H1 (cell line): ENCODE measurements around the gene SCAMP2. TPM values are rescaled to one million over a fixed set of nuclear protein-coding genes. Genes with fewer than 3 reads are reported as not detected.

Experiments used
- CTCF ChIA-PET: fragments of 300-600 bp; sonication (Branson Sonifier 250); formaldehyde crosslinking; loops from one replicate; lab custom pipeline; 2021; ENCODE audit not compliant: partially characterized antibody; lab: Charles Lee
- POLR2A ChIA-PET: fragments of 300-600 bp; sonication (Branson Sonifier 250); formaldehyde crosslinking; loops from one replicate; lab custom pipeline; 2021; ENCODE audit warnings: inconsistent platforms; ENCODE audit not compliant: partially characterized antibody; lab: Charles Lee
- DNase-seq, 2 experiments: peaks; one replicate each; pipeline versions ENCODE4 v3.0.0 to v3.0.0-alpha.2; 2010 to 2022; ENCODE audit warnings: low spot score in 2 of 2, low read depth in 1 of 2, mixed read lengths in 1 of 2
- FAIRE-seq: peaks from 2 replicates; lab custom pipeline; 2011; peaks lifted over from hg19 to GRCh38; lab: Jason Lieb, UNC
- H2AFZ ChIP-seq: 2 replicates; pipeline ENCODE4 v1.8.1; 2012; ENCODE audit warnings: low read length, inconsistent platforms
- H2AK5ac ChIP-seq: 2 replicates; pipeline ENCODE4 v1.6.1; 2013; ENCODE audit warnings: low read depth, low read length
- H2BK120ac ChIP-seq: replicated peaks from 2 replicates; pipeline ENCODE3; 2013; ENCODE audit warnings: low read depth, low read length, inconsistent platforms
- H2BK12ac ChIP-seq: 2 replicates; pipeline ENCODE4 v1.6.1; 2013; ENCODE audit warnings: low read depth, low read length
- H2BK15ac ChIP-seq: 2 replicates; pipeline ENCODE4 v1.6.1; 2013; ENCODE audit warnings: low read length
- H2BK20ac ChIP-seq: 2 replicates; pipeline ENCODE4 v1.6.1; 2013; ENCODE audit warnings: low read length
- H2BK5ac ChIP-seq: 2 replicates; pipeline ENCODE4 v1.6.1; 2013; ENCODE audit warnings: low read depth, low read length
- H3K14ac ChIP-seq: 2 replicates; pipeline ENCODE4 v1.6.1; 2013; ENCODE audit warnings: inconsistent platforms; ENCODE audit not compliant: insufficient read length
- H3K18ac ChIP-seq: 2 replicates; pipeline ENCODE4 v1.6.1; 2013; ENCODE audit warnings: low read length; ENCODE audit errors: extremely low read depth
- H3K23ac ChIP-seq: 2 replicates; pipeline ENCODE4 v1.6.1; 2013; ENCODE audit warnings: inconsistent platforms; ENCODE audit not compliant: insufficient read length
- H3K23me2 ChIP-seq: 2 replicates; pipeline ENCODE4 v1.6.1; 2013; ENCODE audit warnings: low read depth, low read length
- H3K27ac ChIP-seq: 2 replicates; pipeline ENCODE4 v1.6.1; 2011; ENCODE audit warnings: low read depth, low read length, inconsistent platforms
- H3K27me3 ChIP-seq, 4 experiments: replicated peaks in 1 of 4; 1 replicate in 1 of 4; 2 replicates in 3 of 4; pipeline versions ENCODE4 v1.6.1 to v1.8.1; 2011 to 2013; ENCODE audit warnings: low read length in 3 of 4, mild to moderate bottlenecking in 3 of 4, inconsistent platforms in 2 of 4, mixed read lengths in 2 of 4, moderate library complexity in 1 of 4; ENCODE audit not compliant: control insufficient read depth in 3 of 4, insufficient read depth in 3 of 4; ENCODE audit errors: extremely low read depth in 1 of 4
- H3K36me3 ChIP-seq, 4 experiments: 2 replicates each; pipeline versions ENCODE4 v1.6.1 to v1.8.1; 2011 to 2013; ENCODE audit warnings: mild to moderate bottlenecking in 4 of 4, low read length in 3 of 4, moderate library complexity in 2 of 4, control low read depth in 1 of 4, inconsistent platforms in 1 of 4; ENCODE audit not compliant: insufficient read depth in 4 of 4, control insufficient read depth in 2 of 4
- H3K4ac ChIP-seq: replicated peaks from 2 replicates; pipeline ENCODE3; 2013; ENCODE audit warnings: low read length, low read depth, mixed read lengths, inconsistent platforms; ENCODE audit not compliant: insufficient read length
- H3K4me1 ChIP-seq, 4 experiments: replicated peaks in 1 of 4; 1 replicate in 1 of 4; 2 replicates in 3 of 4; pipeline versions ENCODE4 v1.6.1 to v1.8.1; 2011 to 2013; ENCODE audit warnings: low read length in 3 of 4, inconsistent platforms in 2 of 4, mixed read lengths in 1 of 4; ENCODE audit not compliant: insufficient read depth in 4 of 4, control insufficient read depth in 3 of 4
- H3K4me2 ChIP-seq, 2 experiments: 2 replicates each; pipeline versions ENCODE4 v1.6.1 to v1.8.1; 2011 to 2013; ENCODE audit warnings: low read depth in 2 of 2, low read length in 2 of 2, control low read depth in 1 of 2, inconsistent platforms in 1 of 2, mild to moderate bottlenecking in 1 of 2; ENCODE audit not compliant: insufficient read depth in 1 of 2
- H3K4me3 ChIP-seq, 4 experiments: fragments of 200-600, 300-600 bp in 1 of 4; sonication (generic), shearing (Covaris generic), sonication (Bioruptor Twin) in 1 of 4; 2 replicates each; pipeline versions ENCODE4 v1.5.1 to v1.8.1; 2011 to 2016; ENCODE audit warnings: low read length in 4 of 4, low read depth in 3 of 4, control low read depth in 2 of 4, inconsistent platforms in 2 of 4, mild to moderate bottlenecking in 2 of 4, mixed read lengths in 1 of 4, moderate library complexity in 1 of 4; ENCODE audit not compliant: insufficient read depth in 2 of 4; ENCODE audit errors: extremely low read depth in 1 of 4
- H3K56ac ChIP-seq: replicated peaks from 2 replicates; pipeline ENCODE3; 2013; ENCODE audit warnings: low read depth, mild to moderate bottlenecking, mixed read lengths, low read length, inconsistent platforms; ENCODE audit not compliant: insufficient read length
- H3K79me1 ChIP-seq: 2 replicates; pipeline ENCODE4 v1.6.1; 2013; ENCODE audit warnings: low read depth, low read length, control low read depth
- H3K79me2 ChIP-seq, 2 experiments: 2 replicates each; pipeline versions ENCODE4 v1.6.1 to v1.8.1; 2012 to 2013; ENCODE audit warnings: low read length in 2 of 2, mild to moderate bottlenecking in 2 of 2, inconsistent platforms in 1 of 2; ENCODE audit not compliant: insufficient read depth in 2 of 2, control insufficient read depth in 1 of 2
- H3K9ac ChIP-seq, 4 experiments: replicated peaks in 1 of 4; 1 replicate in 1 of 4; 2 replicates in 3 of 4; pipeline versions ENCODE4 v1.6.1 to v1.8.1; 2011 to 2013; ENCODE audit warnings: low read depth in 3 of 4, low read length in 3 of 4, control low read depth in 2 of 4, mild to moderate bottlenecking in 2 of 4, moderate library complexity in 2 of 4, inconsistent platforms in 1 of 4; ENCODE audit errors: extremely low read depth in 1 of 4
- H3K9me3 ChIP-seq, 2 experiments: 2 replicates each; pipeline versions ENCODE4 v1.6.1 to v1.8.1; 2012 to 2013; ENCODE audit warnings: mild to moderate bottlenecking in 2 of 2, moderate library complexity in 2 of 2, control low read depth in 1 of 2, inconsistent platforms in 1 of 2, low read depth in 1 of 2, low read length in 1 of 2, mixed read lengths in 1 of 2; ENCODE audit not compliant: insufficient read depth in 2 of 2
- H4K20me1 ChIP-seq, 2 experiments: replicated peaks in 1 of 2; 2 replicates each; pipeline versions ENCODE3 to v1.8.1; 2011 to 2013; ENCODE audit warnings: inconsistent platforms in 2 of 2, low read length in 2 of 2, mild to moderate bottlenecking in 1 of 2; ENCODE audit not compliant: insufficient read depth in 2 of 2, control insufficient read depth in 1 of 2
- H4K5ac ChIP-seq: 2 replicates; pipeline ENCODE4 v1.6.1; 2013; ENCODE audit warnings: low read length, low read depth, mixed read lengths, inconsistent platforms; ENCODE audit not compliant: insufficient read length
- H4K8ac ChIP-seq: 2 replicates; pipeline ENCODE4 v1.8.0; 2013; ENCODE audit warnings: mild to moderate bottlenecking, moderate library complexity, low read length, inconsistent platforms; ENCODE audit not compliant: insufficient read depth; ENCODE audit errors: extremely low read depth
- H4K91ac ChIP-seq: replicated peaks from 2 replicates; pipeline ENCODE3; 2013; ENCODE audit warnings: low read length, mixed read lengths, inconsistent platforms; ENCODE audit not compliant: insufficient read length
- ASH2L ChIP-seq: fragments of 200-600, 300-600 bp; sonication (generic); IDR thresholded peaks from one replicate; pipeline ENCODE4 v1.7.1; 2017; ENCODE audit warnings: low read length
- CEBPB ChIP-seq: IDR thresholded peaks from 2 replicates; pipeline ENCODE4 v1.6.1; 2012; ENCODE audit warnings: low read depth, low read length
- GTF2F1 ChIP-seq: IDR thresholded peaks from 2 replicates; pipeline ENCODE4 v1.6.1; 2012; ENCODE audit warnings: low read depth, low read length, improper control_type of control experiment, borderline replicate concordance
- KDM5A ChIP-seq: fragments of 200-600 bp; IDR thresholded peaks from 2 replicates; pipeline ENCODE4 v1.7.1; 2012; ENCODE audit warnings: mild to moderate bottlenecking, low read length, inconsistent platforms, mixed read lengths
- POU5F1 ChIP-seq: IDR thresholded peaks from 2 replicates; pipeline ENCODE4 v1.6.1; 2011; ENCODE audit warnings: low read depth, mild to moderate bottlenecking, low read length, moderate library complexity
- RAD21 ChIP-seq, 2 experiments: IDR thresholded peaks in 1 of 2; conservative IDR thresholded peaks in 1 of 2; 2 replicates each; pipeline ENCODE4 v1.6.1; 2011; ENCODE audit warnings: low read depth in 2 of 2, low read length in 2 of 2, improper control_type of control experiment in 1 of 2, inconsistent platforms in 1 of 2, mild to moderate bottlenecking in 1 of 2, moderate library complexity in 1 of 2
- RBBP5 ChIP-seq: IDR thresholded peaks from 2 replicates; pipeline ENCODE4 v1.7.1; 2012; ENCODE audit warnings: low read depth, mild to moderate bottlenecking, inconsistent platforms, low read length, moderate library complexity, borderline replicate concordance
- SP4 ChIP-seq: IDR thresholded peaks from 2 replicates; pipeline ENCODE4 v1.6.1; 2012; ENCODE audit warnings: low read length, inconsistent platforms
- TEAD4 ChIP-seq: IDR thresholded peaks from 2 replicates; pipeline ENCODE4 v1.6.1; 2012; ENCODE audit warnings: low read depth, low read length, inconsistent platforms, mixed read lengths
- WGBS, 2 experiments: shearing (Covaris generic) in 1 of 2; methylation state at CpG; one replicate each; pipeline versions ENCODE4 v1.1.6 to v1.1.7; 2013 to 2015; ENCODE audit warnings: low lambda C conversion rate in 2 of 2, mixed read lengths in 2 of 2, inconsistent platforms in 1 of 2, low coverage in 1 of 2, missing lambda C conversion rate in 1 of 2; ENCODE audit not compliant: insufficient replicate concordance in 2 of 2, insufficient coverage in 1 of 2, insufficient read length in 1 of 2; ENCODE audit errors: extremely low coverage in 1 of 2, missing lambda C conversion rate in 1 of 2; 5-methylcytosine and 5-hydroxymethylcytosine counted together
- polyA plus RNA-seq, 7 experiments: library from polyadenylated mRNA; depleted of rRNA in 3 of 7; stranded (reverse) in 5 of 7; unstranded in 2 of 7; fragments of >200 nt in 5 of 7; fragments of 200-250 nt in 2 of 7; gene quantifications; 1 replicate in 5 of 7; 2 replicates in 1 of 7; 4 replicates in 1 of 7; pipeline versions ENCODE4 v1.2.1 to v1.2.3, GENCODE V29; 2011 to 2013; ENCODE audit warnings: missing spikeins in 2 of 7, mixed read lengths in 2 of 7
- total RNA-seq: library from RNA; stranded (reverse); fragmentation: NEBNext Ultra II Directional; extraction: Animal tissue kit (Norgen Biotek cat#: 25700); gene quantifications from 2 replicates; pipeline ENCODE4 v1.2.1, GENCODE V29; 2021
- TF ChIP-seq, protein P1 (sequence below), 3 experiments: IDR thresholded peaks; 1 replicate in 2 of 3; 2 replicates in 1 of 3; pipeline versions ENCODE4 v1.5.1 to v1.6.1; 2011; ENCODE audit warnings: low read length in 3 of 3, mild to moderate bottlenecking in 3 of 3, inconsistent platforms in 2 of 3, low read depth in 1 of 3, moderate library complexity in 1 of 3; ENCODE audit not compliant: insufficient read depth in 1 of 3; ENCODE audit errors: control extremely low read depth in 1 of 3

The SCAMP2 gene
- total and polyA plus RNA-seq, 2 of the 8 experiments (the other 6 are each of a cell fraction or from before 2014, with no cell fraction given): 41.7 to 131 TPM

- Histone ChIP-seq H4K20me1 (peaks cover 6 to 17% of the 10 kb centered on the region in 2 experiments), H3K18ac (no peak overlapping the region), H3K27me3 (no peaks in the 10 kb centered on the region), H2BK15ac (no peak overlapping the region), H2AFZ (no peak overlapping the region), H4K5ac (peak overlapping the region; percentile 9), H3K4ac (no peak overlapping the region), H3K4me2 (no peak overlapping the region), H2BK20ac (no peak overlapping the region), H3K79me2 (no peaks in the 10 kb centered on the region), H2BK5ac (peak overlapping the region; percentile 50; the same call in 1 of the 2 replicates), H3K14ac (no peak overlapping the region), H3K56ac (no peak overlapping the region), H3K4me3 (no peak overlapping the region), H2BK12ac (no peak overlapping the region), H3K23ac (no peak overlapping the region), H2AK5ac (no peak overlapping the region), H3K9ac (no peak overlapping the region), H4K8ac (peak overlapping the region; percentile 57), H3K23me2 (no peaks in the 10 kb centered on the region), H3K4me1 (peaks cover 0 to 5% (median 2%) of the 10 kb centered on the region in 4 experiments; a peak in 3 of 7 replicates), H3K36me3 (peaks cover 0 to 14% (median 0%) of the 10 kb centered on the region in 4 experiments; a peak in 1 of 8 replicates), H2BK120ac (no peak overlapping the region), H4K91ac (peak overlapping the region; percentile 81), H3K27ac (no peak overlapping the region), H3K9me3 (no peaks in the 10 kb centered on the region), H3K79me1 (0 out of 2 replicates have a peak, but pooled peaks cover 2% of the 10 kb centered on the region)
- CTCF ChIA-PET: interaction anchor here (0.6 to 53.7 kb wide), 37 partner anchors 8 to 552 kb away, joined by 3 to 1439 read pairs (median 4); partner anchors contain the start of genes CLK3, CPLX3, CSK and CYP1A2
- WGBS, 2 experiments: 89% methylated on average over 16 of the region's 16 CpGs; no CpG with 5 or more reads in 1 of the 2 experiments
- POLR2A ChIA-PET: interaction anchor here (0.7 to 3.6 kb wide), 6 partner anchors 9 to 126 kb away, joined by 3 to 20 read pairs (median 4); partner anchors contain the start of gene MPI
- FAIRE-seq (no peak), DNase-seq (no peak)
- TF ChIP-seq ASH2L: no peak
- no peak for TF ChIP-seq POU5F1
- TF ChIP-seq KDM5A: no peak
- peak; percentile 40 to 58 for TF ChIP-seq RAD21 (IDR thresholded peaks at IDR 0.05 in 1 of 2, conservative IDR thresholded peaks at IDR 0.05 in 1 of 2; ENCODE audit: low read depth in 2 of 2, low read length in 2 of 2)
- TF ChIP-seq, protein P1, sequence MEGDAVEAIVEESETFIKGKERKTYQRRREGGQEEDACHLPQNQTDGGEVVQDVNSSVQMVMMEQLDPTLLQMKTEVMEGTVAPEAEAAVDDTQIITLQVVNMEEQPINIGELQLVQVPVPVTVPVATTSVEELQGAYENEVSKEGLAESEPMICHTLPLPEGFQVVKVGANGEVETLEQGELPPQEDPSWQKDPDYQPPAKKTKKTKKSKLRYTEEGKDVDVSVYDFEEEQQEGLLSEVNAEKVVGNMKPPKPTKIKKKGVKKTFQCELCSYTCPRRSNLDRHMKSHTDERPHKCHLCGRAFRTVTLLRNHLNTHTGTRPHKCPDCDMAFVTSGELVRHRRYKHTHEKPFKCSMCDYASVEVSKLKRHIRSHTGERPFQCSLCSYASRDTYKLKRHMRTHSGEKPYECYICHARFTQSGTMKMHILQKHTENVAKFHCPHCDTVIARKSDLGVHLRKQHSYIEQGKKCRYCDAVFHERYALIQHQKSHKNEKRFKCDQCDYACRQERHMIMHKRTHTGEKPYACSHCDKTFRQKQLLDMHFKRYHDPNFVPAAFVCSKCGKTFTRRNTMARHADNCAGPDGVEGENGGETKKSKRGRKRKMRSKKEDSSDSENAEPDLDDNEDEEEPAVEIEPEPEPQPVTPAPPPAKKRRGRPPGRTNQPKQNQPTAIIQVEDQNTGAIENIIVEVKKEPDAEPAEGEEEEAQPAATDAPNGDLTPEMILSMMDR (IDR thresholded peaks at IDR 0.05; ENCODE audit: control extremely low read depth in 1 of 3, insufficient read depth in 1 of 3, low read depth in 1 of 3, low read length in 3 of 3): peak; percentile 19 to 46 (median 36)
- no peak for TF ChIP-seq GTF2F1
- TF ChIP-seq SP4: no peak
- TF ChIP-seq RBBP5: no peak
- TF ChIP-seq CEBPB: no peak
- no peak for TF ChIP-seq TEAD4
Measured at GRCh38 chr15:74799255-74799855, 73.8 kb downstream of the SCAMP2 start.
